ENCODE results near the gene PDE8B.

The PDE8B gene

DNA sequence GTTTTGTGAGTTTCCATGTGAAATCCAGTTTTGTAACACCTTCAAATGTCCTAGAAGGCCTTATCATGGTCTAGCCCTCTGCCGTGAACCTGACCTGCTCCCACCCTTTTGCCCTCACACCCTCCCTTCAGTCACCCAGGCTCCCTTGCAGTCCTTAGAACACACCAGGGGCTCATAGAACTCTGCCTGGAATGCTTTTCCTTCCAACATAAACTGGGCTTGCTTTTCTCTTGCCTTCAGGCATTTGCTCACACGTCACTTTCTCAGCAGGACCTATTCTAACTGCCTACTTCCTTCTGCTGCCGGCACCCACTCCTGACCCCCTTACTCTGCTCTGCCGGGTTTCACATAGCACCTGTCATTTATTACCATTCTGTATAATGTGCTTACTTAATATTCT is 111.9 kb downstream of the PDE8B start:
- DNase-seq: no peak

DNA sequence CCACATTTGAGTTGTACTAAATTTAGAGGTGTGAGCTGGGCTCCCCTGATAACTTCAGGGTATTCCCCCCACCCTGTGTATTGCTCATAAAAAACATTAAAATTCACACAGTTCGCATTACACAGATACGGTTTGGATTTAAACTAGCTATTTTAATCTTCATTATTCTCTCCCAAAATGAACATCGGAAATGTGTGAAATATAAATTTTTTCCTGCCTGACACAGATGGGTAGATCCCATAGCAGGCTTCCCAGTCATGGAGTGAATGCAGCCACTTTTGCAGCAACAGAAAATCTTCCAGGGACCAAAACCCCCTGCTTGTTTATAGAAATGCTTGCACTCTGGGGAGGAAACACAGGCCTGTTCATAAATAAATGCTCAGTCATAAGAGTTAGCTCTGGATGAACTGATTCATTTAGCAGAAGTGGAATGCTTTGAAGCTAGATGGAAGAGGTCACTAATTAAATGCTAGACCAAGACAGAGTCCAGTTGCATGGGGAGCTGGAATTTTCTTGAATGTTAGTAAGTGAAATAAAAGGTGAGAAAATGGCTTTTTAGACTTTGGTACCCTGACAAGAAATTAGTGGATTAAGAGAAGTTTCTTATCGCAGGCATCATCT is 115.6 kb downstream of the PDE8B start:
- no peak for DNase-seq

DNA sequence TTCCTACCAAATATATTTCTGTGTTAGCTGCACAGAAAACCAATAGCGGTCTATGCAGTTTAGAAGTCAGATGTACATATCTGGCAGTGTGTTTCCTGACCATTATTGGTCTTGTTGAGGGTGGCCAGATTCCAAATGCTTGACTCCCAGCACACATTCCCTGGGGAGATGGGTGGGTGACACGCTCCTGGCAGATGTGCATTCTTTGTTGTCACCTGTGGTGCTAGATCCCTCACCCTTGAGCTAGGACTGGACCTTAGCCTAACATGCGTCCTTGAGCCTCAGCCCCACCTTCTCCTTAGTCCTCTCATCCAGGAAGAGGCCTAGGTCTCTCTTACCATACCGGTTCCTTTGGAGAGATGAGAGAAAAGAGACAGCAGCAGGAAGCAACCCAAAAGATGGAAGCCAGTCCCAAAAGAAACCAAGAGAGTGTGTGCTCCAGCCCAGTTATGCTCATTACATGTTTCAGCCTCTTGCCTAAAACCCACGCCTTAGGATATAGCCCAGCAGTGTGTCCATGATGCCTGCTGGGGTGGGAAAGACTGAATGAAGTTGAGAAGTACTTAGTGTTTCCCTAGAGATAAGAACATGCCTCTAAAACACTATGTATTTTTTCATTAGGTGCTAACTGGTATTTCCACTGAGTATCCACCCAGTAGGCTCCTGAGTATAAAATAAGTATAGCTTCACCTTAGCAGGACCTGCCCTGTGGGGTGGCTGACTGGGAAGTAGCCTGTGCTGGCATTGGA is 116.7 kb downstream of the PDE8B start:
- no peak for DNase-seq

DNA sequence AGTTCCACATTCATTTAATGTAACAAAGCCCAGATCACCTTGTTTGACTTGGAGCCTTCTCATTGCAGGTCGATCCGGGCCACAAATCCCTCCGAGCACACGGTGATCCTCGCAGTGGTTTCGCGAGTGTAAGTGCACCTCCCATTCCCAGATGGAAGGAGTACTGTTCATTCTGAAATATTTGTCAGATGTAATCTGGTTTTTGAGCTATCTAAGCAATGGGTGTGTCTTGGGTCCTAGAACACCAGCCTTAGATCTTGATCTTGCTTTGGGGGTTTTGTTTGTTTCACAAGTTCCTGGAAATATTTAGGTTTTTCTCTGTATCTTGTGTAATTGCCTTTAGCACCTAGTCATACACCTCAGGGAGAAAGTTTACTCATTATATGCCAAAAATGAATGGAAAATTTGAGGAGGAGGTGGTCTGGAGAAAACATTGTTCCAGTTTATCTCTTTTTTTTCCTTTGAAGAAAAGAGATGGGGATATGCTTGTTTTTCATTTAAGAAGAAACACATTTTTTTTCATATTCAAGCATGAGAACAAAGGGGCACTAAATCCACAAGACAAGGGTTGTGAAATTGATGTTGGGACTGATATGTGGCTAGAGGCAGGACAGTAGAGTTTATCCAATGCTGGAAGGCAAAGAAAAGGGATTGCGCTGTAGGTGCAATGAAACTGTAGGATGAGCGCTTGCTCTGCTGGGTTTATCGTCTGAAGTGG is 118.6 kb downstream of the PDE8B start:
- no peak for DNase-seq

DNA sequence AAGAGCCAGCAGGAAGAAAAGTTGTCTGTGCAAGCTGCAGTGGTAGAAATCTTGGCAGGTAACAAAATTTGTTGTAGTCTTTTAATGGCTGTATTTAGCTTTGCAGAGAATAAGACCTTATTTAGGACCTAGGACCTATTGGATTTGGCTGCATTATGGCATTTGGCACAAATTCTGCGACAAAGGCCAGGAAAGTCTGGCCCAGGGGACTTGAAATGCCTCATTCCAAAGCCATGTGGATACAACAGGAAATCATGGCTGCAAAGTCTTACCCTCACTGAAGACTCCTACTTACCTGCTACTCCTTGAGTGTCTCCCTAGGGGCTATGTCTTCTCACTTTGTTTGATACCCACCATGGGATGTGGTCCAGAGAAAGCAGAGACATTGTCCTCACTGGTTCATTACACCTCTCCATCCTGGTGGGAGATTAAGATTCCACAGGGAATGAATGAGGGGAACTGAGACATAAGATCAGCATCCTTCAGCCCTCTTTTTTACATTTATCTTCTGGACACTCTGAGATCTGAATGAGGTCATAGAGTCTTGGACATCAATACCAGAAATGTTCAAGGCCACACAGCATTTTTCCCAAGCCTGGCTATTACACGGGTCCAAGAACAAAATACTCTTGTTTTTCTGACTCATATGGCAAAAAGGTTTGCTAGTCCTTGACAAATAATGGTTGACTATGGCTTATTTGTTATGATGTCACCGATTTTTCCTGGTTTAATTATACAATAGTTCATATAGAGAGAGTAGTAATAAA is 119.4 kb downstream of the PDE8B start:
- DNase-seq: no peak

DNA sequence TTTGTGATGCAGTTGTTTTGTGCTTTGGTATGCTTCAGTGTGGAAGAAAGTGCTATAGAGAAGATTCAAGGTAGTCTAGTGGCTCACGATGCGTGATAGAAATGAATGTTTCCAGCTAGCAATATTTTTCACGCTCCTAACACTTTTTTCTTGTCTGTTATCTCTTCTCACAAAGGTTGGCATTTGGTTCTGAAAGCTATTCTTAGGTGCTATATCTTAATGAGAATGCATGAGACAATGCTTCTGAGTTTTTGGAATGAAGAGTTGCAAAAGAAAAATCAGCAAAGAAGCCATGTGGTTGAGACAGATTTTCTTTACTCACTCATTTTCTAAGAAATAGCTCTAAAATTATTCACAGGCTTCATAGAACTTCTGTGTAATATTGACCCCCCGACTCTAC is 122.6 kb downstream of the PDE8B start:
- no peak for DNase-seq

DNA sequence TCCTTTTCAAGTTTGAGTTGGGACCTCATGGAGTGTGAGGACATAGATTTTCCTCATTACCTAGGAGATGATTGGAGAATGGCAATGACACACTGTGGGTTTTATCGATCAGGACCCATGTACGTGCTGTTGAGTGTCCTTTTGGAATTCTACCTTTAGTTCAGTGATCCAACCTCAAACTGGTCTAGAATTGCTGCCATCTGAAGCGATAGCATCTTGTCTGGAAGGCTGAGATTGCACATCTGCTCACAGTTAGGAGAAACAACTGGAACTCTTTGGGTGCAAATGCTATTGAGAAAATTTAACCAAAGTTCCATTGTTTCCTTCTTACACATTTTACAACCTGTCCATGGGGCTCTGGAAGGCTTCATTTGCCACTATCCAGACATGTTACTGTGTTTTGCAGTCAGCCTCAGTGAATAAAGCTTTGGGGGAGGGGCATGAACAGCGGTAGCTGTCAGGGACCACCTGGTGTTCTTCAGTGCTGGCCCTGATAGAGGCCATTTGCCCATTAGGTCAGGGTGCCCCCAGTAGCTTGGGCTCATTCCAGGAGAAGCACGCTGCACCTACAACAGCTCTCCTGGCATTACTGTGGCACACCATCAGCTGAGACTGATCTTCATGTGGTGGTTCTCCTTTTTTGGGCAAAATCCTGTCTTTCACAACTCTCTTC is 123.1 kb downstream of the PDE8B start:
- no peak for DNase-seq

DNA sequence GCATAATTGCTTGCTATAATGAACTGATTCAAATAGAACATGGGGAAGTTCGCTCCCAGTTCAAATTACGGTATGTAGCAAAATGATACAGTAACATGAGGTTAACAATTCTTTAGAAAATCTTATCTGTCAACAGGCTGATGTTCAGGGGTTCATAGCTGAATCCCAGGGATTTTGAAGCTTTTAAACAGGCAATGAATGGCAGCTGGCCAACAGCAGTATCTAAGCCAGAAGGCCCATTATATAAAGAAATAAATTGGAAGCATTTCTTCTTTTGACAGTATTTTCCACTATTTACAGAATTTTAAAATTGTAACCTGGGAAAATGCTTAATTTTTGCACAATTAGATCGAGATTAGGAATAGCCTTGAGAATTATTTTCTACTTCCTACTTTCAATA is 126.8 kb downstream of the PDE8B start:
- DNase-seq: no peak

DNA sequence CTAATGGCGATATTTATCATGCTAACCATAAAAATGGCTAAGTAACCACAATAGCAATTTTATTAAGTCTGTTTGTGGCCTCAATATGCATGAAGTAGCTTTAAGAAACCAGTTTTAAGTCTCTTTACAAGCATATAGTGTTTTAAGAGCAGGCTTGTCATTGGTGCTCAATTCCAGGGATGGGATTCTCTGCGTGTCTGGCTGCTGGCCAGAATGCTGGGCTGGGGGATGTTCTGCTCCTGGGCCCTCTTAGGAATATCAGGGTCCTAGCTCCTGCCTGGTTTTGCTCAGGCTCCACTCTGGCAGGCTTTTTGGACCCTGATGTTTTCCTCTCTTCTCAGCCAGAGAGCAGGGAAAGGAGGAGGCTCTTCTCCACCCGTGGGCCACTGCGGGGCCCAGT is 127.2 kb downstream of the PDE8B start:
- DNase-seq: no peak

DNA sequence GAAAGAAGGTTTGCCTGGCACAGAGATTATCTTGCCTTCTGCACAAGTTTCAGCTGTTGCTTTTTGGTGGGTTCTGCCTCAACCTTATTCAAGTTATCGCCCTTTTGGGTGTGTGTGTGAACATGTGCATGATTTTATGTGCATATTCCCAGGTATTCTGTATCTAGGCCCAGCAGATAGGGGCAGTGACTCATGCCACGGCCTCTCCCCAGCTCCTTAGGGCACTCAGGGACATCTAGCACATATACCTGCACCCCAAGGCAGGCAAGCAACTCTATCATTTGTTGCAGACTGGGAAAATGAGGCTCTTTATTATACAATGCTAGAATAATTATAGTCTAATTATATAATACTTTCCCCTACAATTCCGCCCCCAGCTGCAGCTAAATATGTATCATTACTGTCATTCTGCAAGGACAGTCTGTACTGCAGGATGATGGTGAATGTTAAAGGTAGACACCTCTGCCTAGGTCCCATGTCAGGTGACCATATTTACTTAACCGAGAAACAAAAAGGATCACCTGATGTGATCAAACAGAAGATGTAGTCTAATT is 128.9 kb downstream of the PDE8B start:
- no peak for DNase-seq

DNA sequence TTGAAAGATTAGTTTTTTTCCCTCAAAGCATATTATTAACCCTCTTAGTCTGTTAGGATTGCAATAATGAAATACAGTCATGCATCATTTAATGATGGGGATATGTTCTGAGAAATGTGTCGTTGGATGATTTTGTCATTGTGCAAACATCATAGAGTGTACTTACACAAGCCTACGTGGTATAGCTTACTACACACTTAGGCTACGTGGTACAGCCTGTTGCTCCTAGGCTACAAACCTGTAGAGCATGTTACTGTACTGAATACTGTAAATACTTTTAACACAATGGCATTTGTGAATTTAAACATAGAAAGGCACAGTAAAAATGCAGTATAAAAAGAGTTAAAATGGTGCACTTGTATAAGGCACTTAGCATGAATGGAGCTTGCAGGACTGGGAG is 132.7 kb downstream of the PDE8B start:
- DNase-seq: no peak

DNA sequence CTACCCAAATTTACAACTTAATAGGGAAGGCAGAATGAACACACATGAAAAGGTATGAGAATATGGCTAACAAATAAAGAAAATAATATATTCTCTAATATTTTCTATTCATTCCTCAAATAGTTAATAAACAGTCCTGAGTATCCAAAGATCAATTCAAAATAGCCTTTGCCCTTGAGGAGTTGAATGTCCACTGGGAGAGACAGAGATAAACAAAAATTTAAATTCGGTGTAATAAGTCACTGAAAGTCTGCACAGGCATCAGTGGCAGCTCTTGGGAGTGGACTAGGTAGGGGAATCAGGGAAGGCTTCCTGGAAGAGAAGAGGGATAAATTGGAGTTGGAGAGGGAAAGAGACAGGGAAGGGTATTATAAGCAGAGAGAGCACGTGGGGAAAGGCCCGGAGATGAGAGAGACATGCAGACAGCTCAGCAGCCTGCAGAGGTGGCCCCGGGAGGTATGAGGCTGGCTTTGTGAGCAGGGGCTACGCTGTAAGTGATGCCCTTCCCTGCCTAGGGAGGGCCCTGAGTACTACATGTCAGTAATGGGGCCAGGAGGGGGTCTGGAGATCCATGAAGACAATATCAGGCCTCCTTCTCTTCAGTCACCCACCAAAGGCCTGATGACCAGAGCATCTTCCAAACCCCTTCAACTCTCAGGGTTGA is 137.1 kb downstream of the PDE8B start:
- no peak for DNase-seq

DNA sequence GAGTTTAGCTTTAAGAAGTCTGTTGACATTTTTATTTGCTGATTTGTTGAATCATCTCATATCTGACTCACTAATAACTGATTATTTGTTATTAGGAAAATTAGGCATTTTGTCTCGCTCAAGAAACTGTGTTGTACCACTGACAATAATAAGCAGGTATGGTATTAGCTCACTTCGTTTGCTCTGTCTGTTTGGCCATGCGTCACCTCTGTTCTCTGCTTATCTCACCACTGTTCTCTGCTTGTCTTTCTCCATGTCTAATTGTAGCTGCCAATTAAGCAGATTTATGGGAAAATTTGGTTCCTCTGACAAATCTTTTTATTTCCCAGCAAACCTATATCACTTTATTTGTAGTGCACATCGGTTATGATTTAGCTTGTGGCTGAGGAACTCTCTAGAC is 142.8 kb downstream of the PDE8B start:
- DNase-seq: no peak

DNA sequence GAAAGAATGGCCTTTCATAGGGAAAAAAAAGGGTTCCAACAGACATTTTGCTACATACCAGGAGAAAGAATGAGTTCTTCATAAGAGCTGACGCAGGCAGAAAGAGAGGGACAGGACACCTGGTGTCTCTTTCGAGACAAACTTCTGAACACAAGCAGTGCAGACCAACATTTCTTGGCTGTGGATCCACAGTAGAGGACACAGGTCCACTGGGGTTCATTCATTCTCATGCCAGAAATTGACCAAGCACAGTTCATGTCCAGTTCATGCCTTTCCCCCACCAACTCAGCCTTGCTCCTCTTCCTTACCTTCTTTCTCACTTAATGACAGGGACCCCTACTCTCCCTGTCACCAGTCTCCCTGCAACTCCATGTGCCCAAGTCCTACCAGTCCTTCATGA is 144.0 kb downstream of the PDE8B start:
- DNase-seq: no peak

DNA sequence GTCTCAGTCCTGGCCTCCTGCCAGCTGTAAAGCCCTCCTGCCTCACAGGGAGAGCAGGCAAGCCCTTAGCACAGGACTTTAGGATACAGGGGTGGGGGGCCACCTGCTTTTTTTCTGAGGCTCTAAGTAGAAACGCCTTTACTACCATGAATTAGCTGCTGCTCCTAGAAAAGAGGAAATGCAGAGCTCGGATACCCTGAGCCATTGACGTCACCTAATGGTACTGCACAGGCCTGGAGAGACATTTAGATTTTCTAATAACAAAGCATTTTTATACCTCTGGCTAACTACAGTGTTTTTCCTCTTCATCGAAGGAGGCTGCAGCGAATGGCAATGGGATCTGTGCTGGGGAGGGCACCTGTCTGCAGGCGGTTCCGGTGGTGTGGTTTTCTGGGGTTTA is 144.6 kb downstream of the PDE8B start:
- no peak for DNase-seq

DNA sequence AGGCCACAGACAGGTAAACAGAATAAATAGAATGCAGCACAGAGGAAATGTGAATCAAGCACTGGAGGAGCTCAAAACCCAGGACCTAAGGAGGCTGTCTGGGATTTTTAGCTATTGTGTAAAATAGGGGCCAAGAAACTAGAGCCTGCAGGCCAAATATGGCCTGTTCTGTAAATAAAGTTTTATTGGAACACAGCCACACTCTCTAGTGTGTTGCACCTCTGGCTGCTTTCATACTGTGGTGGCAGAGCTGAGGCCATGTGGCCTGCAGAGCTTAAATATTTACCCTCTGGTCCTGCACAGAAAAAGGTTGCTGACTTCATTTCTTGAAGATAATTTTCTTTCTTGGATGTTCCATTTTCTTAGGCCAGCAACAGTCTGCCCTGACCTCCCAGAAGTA is 145.3 kb downstream of the PDE8B start:
- DNase-seq: no peak

DNA sequence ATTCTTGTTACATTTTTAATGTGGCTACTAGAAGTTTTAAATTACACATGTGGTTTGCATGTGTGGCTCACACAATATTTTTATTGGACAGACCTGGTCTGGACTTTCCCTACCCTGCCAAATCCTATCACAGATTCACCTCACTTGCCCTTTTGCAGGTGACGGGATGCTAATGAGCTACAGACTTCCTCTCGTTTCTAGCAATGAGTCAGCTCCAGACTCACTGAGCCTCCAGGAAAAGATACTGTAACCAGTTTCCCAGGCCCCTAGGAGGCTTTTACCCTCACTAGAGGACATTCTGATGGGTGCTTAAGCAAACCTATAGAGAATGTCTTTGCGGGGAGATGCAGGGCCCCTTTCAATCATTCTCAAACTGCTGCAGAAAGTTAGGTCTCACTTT is 146.3 kb downstream of the PDE8B start:
- DNase-seq: peak; percentile 11 to 33

DNA sequence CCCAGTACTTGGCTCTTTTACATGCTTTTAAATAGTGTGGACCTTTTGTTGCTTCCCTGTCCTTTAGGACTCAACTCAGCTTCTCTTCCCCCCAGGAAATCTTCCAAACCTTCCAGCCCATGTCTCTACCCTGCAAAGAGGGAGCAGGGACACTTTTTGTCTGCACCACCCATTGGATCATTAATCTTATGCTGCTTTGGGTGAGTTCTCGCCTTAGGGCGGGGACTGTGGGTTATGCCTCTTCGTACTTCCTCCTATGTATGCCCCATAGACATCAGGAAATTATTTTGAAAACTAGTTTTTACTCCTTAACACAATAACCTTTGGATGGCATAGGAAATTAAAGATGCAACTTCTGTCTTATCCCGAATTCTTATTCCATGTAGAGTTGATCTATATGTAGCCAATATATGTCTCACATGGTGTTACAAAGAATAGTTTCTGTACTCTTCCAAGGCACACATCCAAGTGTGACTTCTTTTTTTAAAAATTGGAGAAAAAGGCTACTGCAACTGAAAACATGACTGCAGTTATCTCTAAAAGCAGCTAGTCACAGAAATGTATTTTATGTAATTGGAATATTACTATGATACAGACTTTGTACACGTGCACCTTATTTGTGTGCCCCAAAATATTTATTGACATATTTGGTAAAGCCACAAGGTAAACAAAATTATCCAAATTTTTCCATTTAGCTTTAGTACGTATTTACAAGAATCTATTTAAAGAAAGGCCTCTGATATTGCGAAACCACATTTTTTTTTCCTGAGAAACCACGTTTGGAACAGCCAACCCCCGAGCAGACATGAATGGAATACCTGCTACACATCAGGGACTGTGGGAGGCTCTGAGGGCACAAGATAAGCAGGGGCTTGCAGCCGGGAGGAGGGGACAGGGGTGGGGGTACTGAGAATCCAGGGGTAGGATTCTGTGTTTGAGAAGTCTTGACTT is 148.1 kb downstream of the PDE8B start:
- no peak for DNase-seq

DNA sequence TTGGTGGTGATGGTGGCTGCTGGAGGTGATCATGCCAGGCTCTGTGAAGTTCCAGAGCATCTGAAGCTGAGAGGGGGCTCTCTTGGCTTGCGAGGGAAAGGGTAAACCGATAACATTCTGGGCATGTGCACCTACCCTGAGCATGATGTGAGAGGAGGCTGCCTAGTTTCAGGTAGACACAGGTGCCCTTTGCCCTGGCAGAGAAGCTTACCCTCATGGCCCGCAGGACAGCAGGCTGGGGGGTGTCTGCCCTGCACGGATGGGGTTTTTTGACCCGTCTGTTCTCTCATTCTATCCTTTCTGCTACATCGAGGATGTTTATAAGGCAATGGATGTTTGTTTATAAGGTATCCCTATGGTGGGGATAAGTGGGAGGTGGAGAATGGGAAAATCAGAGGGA is 148.8 kb downstream of the PDE8B start:
- no peak for DNase-seq

DNA sequence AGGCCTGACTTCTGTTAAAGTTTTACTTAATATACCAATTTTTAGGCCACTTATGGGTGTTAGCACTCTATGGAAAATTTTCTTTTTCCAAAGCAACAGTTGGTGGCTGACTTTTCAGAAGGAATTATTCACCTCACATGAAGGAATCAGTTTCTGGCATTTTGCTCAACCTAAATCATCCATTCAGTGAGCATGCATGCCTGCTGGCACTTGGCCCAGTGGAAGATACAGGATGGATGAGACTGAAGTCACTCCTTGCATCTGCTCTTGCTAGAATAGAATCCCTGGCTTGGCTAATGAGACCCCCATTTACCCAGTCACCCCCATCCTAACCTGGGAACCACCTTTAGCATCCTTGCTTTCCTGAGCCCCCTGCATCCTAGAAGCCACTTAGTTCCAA is 149.9 kb downstream of the PDE8B start:
- no peak for DNase-seq

DNA sequence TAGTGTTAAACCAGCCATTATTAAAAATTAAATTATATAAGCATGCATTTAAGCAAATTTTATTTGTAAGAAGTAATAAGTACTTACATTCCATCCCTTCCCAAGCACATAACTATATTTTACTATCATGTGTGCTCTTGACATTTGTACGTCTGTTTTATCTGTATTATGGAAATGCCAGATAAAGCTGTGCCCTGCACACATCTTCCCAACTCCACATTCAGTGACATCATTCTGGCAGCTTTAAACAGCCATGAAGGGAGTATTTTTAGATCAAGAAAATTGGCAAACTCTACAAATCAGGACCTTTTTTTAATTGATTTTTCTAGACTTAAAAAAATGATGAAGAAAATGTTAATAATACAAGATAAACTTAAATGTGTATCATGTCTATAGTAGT is 150.5 kb downstream of the PDE8B start:
- DNase-seq: no peak
